HL-60 (cell line): ENCODE measurements around the gene TBC1D12.

Experiments used
- DNase-seq, 2 experiments: peaks; one replicate each; pipeline ENCODE4 v3.0.0-alpha.2; 2010 to 2020; ENCODE audit warnings: low read depth in 1 of 2, low spot score in 1 of 2
- H3K27ac ChIP-seq: fragments of 250-450 bp; sonication (Bioruptor Pico); replicated peaks from 2 replicates; pipeline ENCODE4 v1.5.1; 2020; ENCODE audit warnings: mild to moderate bottlenecking, moderate library complexity
- H3K27me3 ChIP-seq: fragments of 250-450 bp; sonication (Bioruptor Pico); 2 replicates; pipeline ENCODE4 v1.5.1; 2021; ENCODE audit warnings: mild to moderate bottlenecking, moderate library complexity; ENCODE audit not compliant: insufficient read depth, poor library complexity, severe bottlenecking
- H3K4me3 ChIP-seq: replicated peaks from 2 replicates; pipeline ENCODE4 v1.5.1; 2011; ENCODE audit warnings: mild to moderate bottlenecking, control low read depth, low read length; ENCODE audit not compliant: insufficient read depth
- CTCF ChIP-seq: IDR thresholded peaks from one replicate; pipeline ENCODE4 v1.5.1; 2011; ENCODE audit warnings: low read length, control low read depth, inconsistent platforms; ENCODE audit not compliant: insufficient read depth
- GABPA ChIP-seq: IDR thresholded peaks from 2 replicates; pipeline ENCODE4 v1.6.1; 2012; ENCODE audit warnings: low read depth
- POLR2AphosphoS5 ChIP-seq: IDR thresholded peaks from 2 replicates; pipeline ENCODE4 v1.6.1; 2012; ENCODE audit warnings: low read depth
- REST ChIP-seq: IDR thresholded peaks from 2 replicates; pipeline ENCODE4 v1.6.1; 2012; ENCODE audit warnings: low read depth; ENCODE audit not compliant: insufficient replicate concordance
- SPI1 ChIP-seq: IDR thresholded peaks from 2 replicates; pipeline ENCODE4 v1.6.1; 2012; ENCODE audit warnings: low read depth, mild to moderate bottlenecking, borderline replicate concordance

TBC1D12 gene

GRCh38 chr10:94496646-94497045 lies 94.3 kb downstream of the TBC1D12 start:
- Histone ChIP-seq H3K27ac (no peak overlapping the region), H3K4me3 (no peak overlapping the region), H3K27me3 (no peaks in the 10 kb centered on the region)
- TF ChIP-seq CTCF (no peak), REST (no peak), GABPA (no peak), SPI1 (no peak), POLR2AphosphoS5 (no peak)
- DNase-seq, result no peak

GRCh38 chr10:94500063-94500462 lies 97.7 kb downstream of the TBC1D12 start:
- Histone ChIP-seq H3K4me3 (no peak overlapping the region), H3K27me3 (no peaks in the 10 kb centered on the region), H3K27ac (no peak overlapping the region)
- no peak for DNase-seq
- TF ChIP-seq GABPA (no peak), POLR2AphosphoS5 (no peak), CTCF (no peak), REST (no peak), SPI1 (no peak)

GRCh38 chr10:94521276-94522250 lies 119.2 kb downstream of the TBC1D12 start:
- no peak for DNase-seq
- TF ChIP-seq REST (no peak), POLR2AphosphoS5 (no peak), SPI1 (no peak), CTCF (no peak), GABPA (no peak)
- Histone ChIP-seq H3K27ac (no peak overlapping the region), H3K4me3 (no peak overlapping the region), H3K27me3 (no peaks in the 10 kb centered on the region)
